HEK293T (cell line): ENCODE measurements around the gene CNTLN.

Experiments used
- FOXM1 ChIP-seq: fragments of 450-650 bp; IDR thresholded peaks from 2 replicates; pipeline ENCODE4 v1.6.1; 2017; ENCODE audit warnings: mild to moderate bottlenecking, borderline replicate concordance
- LEF1 ChIP-seq: fragments of 450-650 bp; IDR thresholded peaks from 2 replicates; pipeline ENCODE4 v1.6.1; 2017; ENCODE audit warnings: mild to moderate bottlenecking, borderline replicate concordance
- ZNF384 ChIP-seq: fragments of 450-650 bp; IDR thresholded peaks from 2 replicates; pipeline ENCODE4 v1.6.1; 2016

DNA sequence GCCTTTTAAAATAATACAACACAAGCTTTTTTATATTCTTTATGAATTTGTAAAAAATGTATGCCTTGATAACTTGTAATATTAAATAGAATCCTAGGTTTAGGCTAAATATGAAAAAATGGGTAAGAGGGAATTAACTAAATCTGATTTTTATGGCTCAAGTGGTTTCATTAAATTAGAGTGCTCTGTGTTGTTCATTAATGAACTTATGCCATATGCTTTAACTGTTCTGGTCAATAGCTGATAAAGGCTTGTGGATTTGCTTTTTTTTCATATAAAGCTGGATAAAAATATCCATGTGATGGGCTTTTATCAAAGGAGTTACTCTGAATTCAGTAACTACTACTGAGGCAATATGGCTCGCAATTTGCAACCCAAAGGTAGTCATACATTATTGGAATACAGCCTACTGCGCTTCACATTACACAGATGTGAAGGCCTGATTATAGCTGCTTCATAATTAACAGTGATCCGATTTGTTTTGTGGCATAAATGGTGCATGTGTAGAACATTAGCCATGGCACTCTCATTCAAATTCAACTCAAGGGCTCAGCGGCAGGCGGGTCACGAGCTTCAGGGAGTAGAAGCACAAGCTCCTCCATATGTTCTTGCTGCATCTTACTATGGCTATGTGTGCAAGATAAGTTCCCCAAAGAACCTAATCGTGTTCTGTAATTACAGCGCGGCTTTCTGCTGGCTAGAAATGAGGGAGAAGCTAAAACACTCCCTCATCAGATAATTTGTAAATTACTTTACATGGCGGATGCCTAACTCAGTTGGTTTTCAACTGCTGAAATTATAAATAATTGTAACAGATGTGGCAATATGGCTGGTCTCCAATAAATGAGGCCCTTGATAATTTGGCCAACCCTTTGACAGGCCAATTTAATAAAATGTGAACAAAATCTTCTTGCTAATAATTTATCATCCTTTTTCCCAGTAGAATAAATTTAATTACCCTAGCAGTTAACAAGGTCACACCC, 188.3 kb downstream of the CNTLN start:
- TF ChIP-seq LEF1 (no peak), FOXM1 (no peak), ZNF384 (no peak)
